HFFc6 (cell line): ENCODE results near the gene MSANTD2. TPM values are rescaled to one million over a fixed set of nuclear protein-coding genes. Genes with fewer than 3 reads are reported as not detected.

ENCODE experiments used
- DNase-seq: peaks from one replicate; pipeline ENCODE4 v3.0.0-alpha.2; 2018
- H3K27ac Mint-ChIP-seq: 2 replicates; pipeline ENCODE4 v1.8.0; 2020; ENCODE audit warnings: mild to moderate bottlenecking, mixed read lengths
- H3K27me3 Mint-ChIP-seq: 2 replicates; pipeline ENCODE4 v1.8.0; 2021; ENCODE audit warnings: mild to moderate bottlenecking, moderate library complexity, mixed read lengths; ENCODE audit not compliant: insufficient read depth
- H3K36me3 Mint-ChIP-seq: 2 replicates; pipeline ENCODE4 v1.8.0; 2021; ENCODE audit warnings: low read depth, mixed read lengths
- H3K4me1 Mint-ChIP-seq: 2 replicates; pipeline ENCODE4 v1.8.0; 2020; ENCODE audit warnings: low read depth, mixed read lengths
- H3K4me3 Mint-ChIP-seq: 2 replicates; pipeline ENCODE4 v1.8.0; 2020; ENCODE audit warnings: mild to moderate bottlenecking, moderate library complexity, mixed read lengths
- H3K9me3 Mint-ChIP-seq: 2 replicates; pipeline ENCODE4 v1.8.0; 2020; ENCODE audit warnings: mild to moderate bottlenecking, mixed read lengths
- total RNA-seq, 6 experiments: library from RNA; stranded (reverse); fragmentation: NEBNext Ultra II Directional; extraction: Animal tissue kit (Norgen Biotek cat#: 25700); gene quantifications; 2 replicates in 1 of 6; 3 replicates in 5 of 6; pipeline ENCODE4 v1.2.3, GENCODE V29; 2021
- TF ChIP-seq, protein P1 (sequence below): fragments of 200-600 bp; sonication (generic); IDR thresholded peaks from 2 replicates; pipeline ENCODE4 v1.5.0; 2021; ENCODE audit warnings: antibody characterized with exemption, mild to moderate bottlenecking

MSANTD2 gene
- total RNA-seq, 6 experiments from 2014 or later = 4.4 to 7.1 (median 5.8) TPM

DNA sequence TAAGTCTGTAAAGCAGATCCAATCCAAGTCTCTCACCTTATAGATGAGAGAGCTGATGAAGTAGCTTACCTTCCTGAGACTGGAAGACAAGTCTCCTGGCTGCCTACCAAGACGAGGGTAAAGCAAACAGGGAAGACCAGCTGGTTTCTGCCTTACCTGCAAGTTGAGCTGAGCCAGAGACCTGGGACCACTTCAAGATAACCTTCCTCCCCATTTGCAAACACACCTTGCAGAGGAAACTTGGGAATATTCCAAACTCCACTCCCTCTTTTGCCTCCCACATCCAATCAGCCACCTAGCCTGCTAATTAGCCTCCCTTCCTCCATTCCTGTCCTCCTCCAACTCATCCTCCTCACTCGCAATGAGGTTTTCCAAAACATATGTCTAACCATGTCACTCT lies 41.6 kb upstream of the MSANTD2 start:
- H3K27me3 Mint-ChIP-seq = peaks cover 68% of the 10 kb centered on the region
- peaks cover 20% of the 10 kb centered on the region for H3K4me1 Mint-ChIP-seq
- no peak overlapping the region for H3K4me3 Mint-ChIP-seq
- TF ChIP-seq, protein P1, sequence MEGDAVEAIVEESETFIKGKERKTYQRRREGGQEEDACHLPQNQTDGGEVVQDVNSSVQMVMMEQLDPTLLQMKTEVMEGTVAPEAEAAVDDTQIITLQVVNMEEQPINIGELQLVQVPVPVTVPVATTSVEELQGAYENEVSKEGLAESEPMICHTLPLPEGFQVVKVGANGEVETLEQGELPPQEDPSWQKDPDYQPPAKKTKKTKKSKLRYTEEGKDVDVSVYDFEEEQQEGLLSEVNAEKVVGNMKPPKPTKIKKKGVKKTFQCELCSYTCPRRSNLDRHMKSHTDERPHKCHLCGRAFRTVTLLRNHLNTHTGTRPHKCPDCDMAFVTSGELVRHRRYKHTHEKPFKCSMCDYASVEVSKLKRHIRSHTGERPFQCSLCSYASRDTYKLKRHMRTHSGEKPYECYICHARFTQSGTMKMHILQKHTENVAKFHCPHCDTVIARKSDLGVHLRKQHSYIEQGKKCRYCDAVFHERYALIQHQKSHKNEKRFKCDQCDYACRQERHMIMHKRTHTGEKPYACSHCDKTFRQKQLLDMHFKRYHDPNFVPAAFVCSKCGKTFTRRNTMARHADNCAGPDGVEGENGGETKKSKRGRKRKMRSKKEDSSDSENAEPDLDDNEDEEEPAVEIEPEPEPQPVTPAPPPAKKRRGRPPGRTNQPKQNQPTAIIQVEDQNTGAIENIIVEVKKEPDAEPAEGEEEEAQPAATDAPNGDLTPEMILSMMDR = no peak
- no peak for DNase-seq
- no peaks in the 10 kb centered on the region for H3K9me3 Mint-ChIP-seq
- no peak overlapping the region for H3K27ac Mint-ChIP-seq
- H3K36me3 Mint-ChIP-seq = peaks cover 4% of the 10 kb centered on the region; the same call in 1 of the 2 replicates

DNA sequence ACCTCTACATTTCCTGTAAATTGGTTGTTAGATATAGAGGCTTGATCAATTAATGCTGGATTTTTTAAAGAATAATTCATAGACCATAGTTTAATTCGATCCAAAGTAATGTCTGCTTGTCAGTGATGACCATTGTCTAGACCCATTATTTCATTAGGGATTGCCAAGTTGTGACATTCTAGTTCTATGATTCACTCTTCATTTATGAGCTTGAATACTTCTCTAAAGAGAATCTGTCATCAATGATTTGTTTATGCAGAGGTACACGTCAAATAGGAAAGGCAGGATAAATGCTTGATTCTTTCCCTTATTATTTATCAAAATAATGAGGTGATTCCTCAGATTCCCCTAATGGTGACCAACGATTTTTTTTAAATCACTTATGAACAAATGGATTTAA lies 41.0 kb upstream of the MSANTD2 start:
- Mint-ChIP-seq H3K4me1 (peaks cover 26% of the 10 kb centered on the region), H3K4me3 (no peak overlapping the region), H3K27me3 (peaks cover 62% of the 10 kb centered on the region), H3K27ac (no peak overlapping the region), H3K9me3 (no peaks in the 10 kb centered on the region), H3K36me3 (peaks cover 4% of the 10 kb centered on the region; the same call in 1 of the 2 replicates)
- TF ChIP-seq, protein P1 = no peak
- no peak for DNase-seq

DNA sequence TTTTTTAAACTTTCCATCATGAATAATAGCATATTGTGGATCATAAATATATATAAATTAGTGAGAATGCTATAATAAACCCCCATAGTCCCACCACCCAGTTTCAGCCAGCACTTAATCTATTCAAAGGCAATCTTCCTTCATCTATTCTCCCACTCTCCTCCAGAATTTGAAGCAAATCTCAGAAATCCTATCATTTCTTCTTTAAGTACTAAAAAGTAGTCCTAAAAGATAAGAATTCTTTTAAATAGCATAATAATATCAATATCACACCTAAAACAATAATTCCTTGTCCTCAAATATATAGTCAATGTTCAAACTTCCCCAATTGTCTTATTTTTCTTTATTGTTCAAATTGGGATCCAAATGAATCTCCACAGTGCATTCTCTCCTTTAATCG lies 40.5 kb upstream of the MSANTD2 start:
- DNase-seq = no peak
- TF ChIP-seq, protein P1 = no peak
- Mint-ChIP-seq H3K4me1 (peaks cover 31% of the 10 kb centered on the region), H3K27me3 (peaks cover 56% of the 10 kb centered on the region), H3K9me3 (no peaks in the 10 kb centered on the region), H3K4me3 (no peak overlapping the region), H3K27ac (no peak overlapping the region), H3K36me3 (peaks cover 4% of the 10 kb centered on the region; the same call in 1 of the 2 replicates)

DNA sequence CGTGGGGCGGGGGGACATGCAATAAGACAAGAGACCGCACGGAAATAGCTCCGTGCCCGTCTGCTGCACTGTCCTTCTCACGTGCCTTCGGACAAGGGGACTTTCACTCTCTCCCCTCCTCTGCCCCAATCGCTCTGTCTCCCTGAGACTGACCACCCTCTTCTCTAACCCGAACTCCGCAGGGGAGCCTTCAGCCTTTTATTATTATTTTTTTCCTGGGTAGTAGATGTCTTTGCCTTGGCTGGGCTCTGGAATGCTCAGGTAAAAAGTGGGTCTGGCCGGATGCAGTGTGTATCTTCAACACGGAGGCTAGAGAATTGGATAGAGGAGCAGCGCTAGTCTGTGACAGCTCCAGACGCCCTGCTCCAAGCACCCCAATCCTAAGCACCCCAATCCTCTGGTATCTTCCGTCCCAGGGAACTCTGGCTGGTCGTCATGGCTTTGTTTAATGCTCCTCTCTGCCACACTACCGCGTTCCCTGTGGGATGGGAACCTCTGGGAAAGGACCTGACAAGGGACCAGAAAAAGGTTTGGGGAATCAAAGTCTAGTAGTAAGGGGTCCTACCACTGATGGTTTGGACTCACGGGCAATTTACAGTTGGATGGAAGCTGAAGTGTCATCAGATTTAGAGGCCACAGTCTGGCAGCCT lies 39.9 kb upstream of the MSANTD2 start:
- TF ChIP-seq, protein P1 = no peak
- H3K36me3 Mint-ChIP-seq = peaks cover 4% of the 10 kb centered on the region; the same call in 1 of the 2 replicates
- H3K4me1 Mint-ChIP-seq = peaks cover 31% of the 10 kb centered on the region
- H3K27me3 Mint-ChIP-seq = peaks cover 51% of the 10 kb centered on the region
- H3K9me3 Mint-ChIP-seq = no peaks in the 10 kb centered on the region
- no peak overlapping the region for H3K27ac Mint-ChIP-seq
- no peak for DNase-seq
- H3K4me3 Mint-ChIP-seq = peak overlapping the region; percentile 57; the same call in 1 of the 2 replicates

DNA sequence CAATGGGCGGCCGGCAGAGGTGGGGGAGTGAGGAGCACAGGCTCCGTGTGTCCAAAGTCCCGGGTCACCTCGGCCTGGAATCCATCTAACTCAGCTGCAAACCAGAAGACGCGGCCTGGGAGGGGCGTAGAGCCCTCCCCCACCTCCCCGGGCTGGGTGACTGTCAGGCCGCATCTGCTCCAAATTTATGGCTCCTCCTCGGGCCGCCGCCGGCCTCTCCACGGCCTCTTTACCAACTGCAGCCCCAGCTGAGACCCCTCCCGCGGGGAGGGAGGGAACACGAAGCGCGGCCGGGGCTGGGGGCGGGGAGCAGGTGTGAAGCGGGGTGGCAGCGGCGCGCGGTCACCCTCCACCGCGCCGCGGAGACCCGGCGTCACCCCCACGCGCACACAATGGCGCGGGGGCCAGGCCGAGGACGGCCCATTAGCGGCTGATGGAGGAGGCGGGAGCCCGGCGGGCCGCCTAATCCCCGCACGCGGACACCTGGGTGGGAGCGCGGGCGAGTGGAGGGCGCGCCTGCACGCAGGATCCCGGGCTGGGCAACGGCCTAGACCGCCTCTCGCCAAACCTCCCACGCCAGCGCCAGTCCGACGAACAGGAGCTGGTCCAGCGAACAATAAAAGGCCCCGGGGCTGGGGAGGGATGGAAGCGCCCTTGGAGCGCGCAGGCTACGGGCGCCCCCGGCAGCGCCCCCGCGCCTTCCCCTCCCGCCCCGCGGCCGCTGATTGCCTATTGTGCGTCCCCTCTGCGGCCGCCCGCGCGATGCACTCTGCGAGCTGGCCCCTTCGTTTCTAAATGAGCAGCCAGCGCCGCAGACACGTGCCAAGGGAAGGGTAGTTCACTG lies 39.1 kb upstream of the MSANTD2 start:
- H3K4me3 Mint-ChIP-seq = peak overlapping the region; percentile 57; the same call in 1 of the 2 replicates
- no peak overlapping the region for H3K27ac Mint-ChIP-seq
- H3K9me3 Mint-ChIP-seq = no peaks in the 10 kb centered on the region
- DNase-seq = no peak
- H3K36me3 Mint-ChIP-seq = peaks cover 4% of the 10 kb centered on the region; the same call in 1 of the 2 replicates
- TF ChIP-seq, protein P1 = no peak
- peaks cover 31% of the 10 kb centered on the region for H3K4me1 Mint-ChIP-seq
- H3K27me3 Mint-ChIP-seq = peaks cover 43% of the 10 kb centered on the region
